K562 (cell line): ENCODE measurements around the gene TDRD9. TPM values are rescaled to one million over a fixed set of nuclear protein-coding genes. Genes with fewer than 3 reads are reported as not detected.
A peak's percentile ranks its signal among the peaks of the same experiment; 100 is the strongest.

ENCODE experiments used
- ATAC-seq: fragments of 200-7000 bp; cut with Tn5 transposase; 3 replicates; pipeline ENCODE4 v1.9.1; 2020; ENCODE audit warnings: moderate library complexity
- BruUV-seq: library from RNA; stranded (reverse); fragments of 400-500 nt; replicated peaks from 2 replicates; lab custom pipeline; 2021; lab: Mats Ljungman, UMichigan
- CTCF ChIA-PET: fragments of 300-600 bp; formaldehyde crosslinking; extraction: SDS; loops from one replicate; lab custom pipeline; 2021; ENCODE audit warnings: low intra/inter-chr PET ratio; lab: Yijun Ruan, JAX
- POLR2A ChIA-PET: fragments of 300-600, 350-650 bp; sonication (Branson Sonifier 250); formaldehyde crosslinking; extraction: SDS; loops from one replicate; lab custom pipeline; 2021; ENCODE audit warnings: antibody characterized with exemption, inconsistent platforms; lab: Yijun Ruan, JAX
- DNase-seq, 4 experiments: peaks; one replicate each; pipeline versions ENCODE4 v3.0.0 to v3.0.0-alpha.2; 2011 to 2018; ENCODE audit warnings: low spot score in 3 of 4, mixed read lengths in 3 of 4; ENCODE audit errors: extremely low read depth in 1 of 4
- FAIRE-seq: peaks from 2 replicates; lab custom pipeline; 2011; peaks lifted over from hg19 to GRCh38; lab: Jason Lieb, UNC
- H2AFZ ChIP-seq: 2 replicates; pipeline ENCODE4 v1.6.0; 2011; ENCODE audit warnings: low read depth, low read length, control low read depth, inconsistent platforms
- H3K27ac ChIP-seq: fragments of 200-600 bp; 3 replicates; pipeline ENCODE4 v1.8.0; 2011; ENCODE audit warnings: low read depth, mild to moderate bottlenecking, control low read depth, inconsistent platforms, low read length, moderate library complexity, mixed read lengths; ENCODE audit errors: extremely low read depth
- H3K27me3 ChIP-seq, 2 experiments: fragments of 300-600 bp in 1 of 2; 2 replicates in 1 of 2; 3 replicates in 1 of 2; pipeline versions ENCODE4 v1.6.0 to v1.8.0; 2011; ENCODE audit warnings: inconsistent platforms in 2 of 2, low read length in 2 of 2, mild to moderate bottlenecking in 1 of 2, mixed read lengths in 1 of 2, moderate library complexity in 1 of 2; ENCODE audit not compliant: control insufficient read depth in 2 of 2, insufficient read depth in 2 of 2
- H3K36me3 ChIP-seq: fragments of 300-600 bp; 3 replicates; pipeline ENCODE4 v1.8.0; 2011; ENCODE audit warnings: mild to moderate bottlenecking, low read length, inconsistent platforms; ENCODE audit not compliant: control insufficient read depth, insufficient read depth
- H3K4me1 ChIP-seq, 2 experiments: fragments of 200-600 bp in 1 of 2; replicated peaks in 1 of 2; 2 replicates in 1 of 2; 3 replicates in 1 of 2; pipeline versions ENCODE4 v1.5.1 to v1.8.0; 2011; ENCODE audit warnings: inconsistent platforms in 2 of 2, low read length in 2 of 2, mild to moderate bottlenecking in 1 of 2, mixed read lengths in 1 of 2, moderate library complexity in 1 of 2; ENCODE audit not compliant: control insufficient read depth in 2 of 2, insufficient read depth in 2 of 2
- H3K4me2 ChIP-seq: 2 replicates; pipeline ENCODE4 v1.6.1; 2011; ENCODE audit warnings: low read length, control low read depth, inconsistent platforms, mixed read lengths; ENCODE audit not compliant: insufficient read depth
- H3K4me3 ChIP-seq: fragments of 200-600 bp; sonication (generic), shearing (Covaris generic); 2 replicates; pipeline ENCODE4 v1.5.1; 2016; ENCODE audit warnings: control low read depth, inconsistent platforms
- H3K79me2 ChIP-seq: fragments of 200-600 bp; 3 replicates; pipeline ENCODE4 v1.8.0; 2011; ENCODE audit warnings: low read length, inconsistent platforms; ENCODE audit not compliant: control insufficient read depth, insufficient read depth
- H3K9ac ChIP-seq, 2 experiments: 2 replicates each; pipeline versions ENCODE4 v1.6.0 to v1.6.1; 2011; ENCODE audit warnings: low read depth in 2 of 2, low read length in 2 of 2, control low read depth in 1 of 2, inconsistent platforms in 1 of 2, mild to moderate bottlenecking in 1 of 2, mixed read lengths in 1 of 2; ENCODE audit not compliant: insufficient read depth in 1 of 2
- H3K9me1 ChIP-seq: one replicate; pipeline ENCODE4 v1.6.0; 2011; ENCODE audit warnings: inconsistent platforms, mild to moderate bottlenecking, low read length, moderate library complexity; ENCODE audit not compliant: control insufficient read depth, insufficient read depth
- H3K9me3 ChIP-seq: replicated peaks from 2 replicates; pipeline ENCODE4 v1.5.1; 2011; ENCODE audit warnings: low read depth, low read length, inconsistent platforms; ENCODE audit not compliant: control insufficient read depth, insufficient read depth
- H4K20me1 ChIP-seq: replicated peaks from 2 replicates; pipeline ENCODE4 v1.6.1; 2011; ENCODE audit warnings: low read length, inconsistent platforms, mixed read lengths; ENCODE audit not compliant: control insufficient read depth, insufficient read depth
- CBFA2T3 ChIP-seq: fragments of 450-650 bp; IDR thresholded peaks from 2 replicates; pipeline ENCODE4 v1.6.1; 2017
- CEBPB ChIP-seq: fragments of 450-650 bp; IDR thresholded peaks from 2 replicates; pipeline ENCODE4 v1.6.1; 2016; ENCODE audit warnings: missing genetic modification characterization, missing compliant biosample characterization
- NFIX ChIP-seq: fragments of 250-450 bp; sonication (Bioruptor Pico); IDR thresholded peaks from 2 replicates; pipeline ENCODE4 v1.4.0; 2020; ENCODE audit warnings: low read depth, mild to moderate bottlenecking, moderate library complexity
- NR2C1 ChIP-seq, 2 experiments: fragments of 450-650 bp; IDR thresholded peaks; 2 replicates each; pipeline ENCODE4 v1.6.1; 2017; ENCODE audit warnings: mild to moderate bottlenecking in 2 of 2, antibody characterized with exemption in 1 of 2, inconsistent platforms in 1 of 2, missing compliant biosample characterization in 1 of 2, missing genetic modification characterization in 1 of 2
- NR2C2 ChIP-seq, 2 experiments: fragments of 200-800 bp in 1 of 2; sonication (Bioruptor generic) in 1 of 2; sonication (generic) in 1 of 2; formaldehyde crosslinking in 1 of 2; IDR thresholded peaks; 2 replicates each; pipeline versions ENCODE4 v1.6.1 to v1.8.0; 2016 to 2022; ENCODE audit warnings: mild to moderate bottlenecking in 1 of 2, missing compliant biosample characterization in 1 of 2, missing genetic modification characterization in 1 of 2, missing genetic modification reagents in 1 of 2
- SMARCA4 ChIP-seq: fragments of 450-650 bp; IDR thresholded peaks from 2 replicates; pipeline ENCODE4 v1.6.1; 2016
- SOX6 ChIP-seq: fragments of 450-650 bp; IDR thresholded peaks from 2 replicates; pipeline ENCODE4 v1.6.1; 2014; ENCODE audit warnings: mild to moderate bottlenecking
- TAF1 ChIP-seq: IDR thresholded peaks from 2 replicates; pipeline ENCODE4 v1.6.1; 2011; ENCODE audit warnings: mild to moderate bottlenecking, low read length, moderate library complexity; ENCODE audit not compliant: insufficient read depth, control insufficient read depth, severe bottlenecking; ENCODE audit errors: extremely low read depth
- ZNF121 ChIP-seq: sonication (generic); formaldehyde crosslinking; conservative IDR thresholded peaks from 2 replicates; pipeline ENCODE4 v1.8.0; 2022; ENCODE audit warnings: missing genetic modification reagents
- whole genome bisulfite sequencing: fragments of 100-300 bp; shearing (Covaris generic); methylation state at CpG from one replicate; pipeline ENCODE4 v1.1.6; 2016; ENCODE audit warnings: low coverage, mixed read lengths; ENCODE audit not compliant: insufficient coverage; ENCODE audit errors: missing lambda C conversion rate; 5-methylcytosine and 5-hydroxymethylcytosine counted together
- in situ Hi-C: fragments of 300-500 bp; cut with MboI; formaldehyde crosslinking; loops from 4 replicates; pipeline ENCODE4 v1.15.0; 2018; ENCODE audit warnings: inconsistent platforms, mixed read lengths
- intact Hi-C: fragments of 100-400 bp; cut with micrococcal nuclease; formaldehyde crosslinking; loops from 2 replicates; pipeline ENCODE4 v1.14.2; 2022
- polyA plus RNA-seq, 8 experiments: library from polyadenylated mRNA; depleted of rRNA in 4 of 8; stranded (reverse) in 5 of 8; unstranded in 3 of 8; fragments of >200 nt; fragmentation: Nextera tagmentation in 2 of 8; fragmentation: Illumina TruSeq in 1 of 8; extraction: Ambion mirVana in 2 of 8; extraction: Trizol in 1 of 8; gene quantifications; 2 replicates each; pipeline versions ENCODE4 v1.2.1 to v1.2.3, GENCODE V29; 2011 to 2014; ENCODE audit warnings: inconsistent platforms in 1 of 8, missing spikeins in 1 of 8
- total RNA-seq, 7 experiments: library from RNA; depleted of rRNA in 6 of 7; stranded (reverse); fragments of >200 nt in 6 of 7; fragmentation: Illumina TruSeq in 2 of 7; extraction: Trizol in 2 of 7; gene quantifications; 2 replicates each; pipeline versions ENCODE4 v1.2.1 to v1.2.3, GENCODE V29; 2011 to 2021; ENCODE audit warnings: low replicate concordance in 1 of 7
- TF ChIP-seq, protein P1 (sequence below), 3 experiments: IDR thresholded peaks in 2 of 3; conservative IDR thresholded peaks in 1 of 3; 2 replicates each; pipeline ENCODE4 v1.5.1; 2011 to 2012; ENCODE audit warnings: low read length in 3 of 3, mild to moderate bottlenecking in 3 of 3, control low read depth in 2 of 3, improper control_type of control experiment in 1 of 3, inconsistent platforms in 1 of 3, low read depth in 1 of 3, mixed read lengths in 1 of 3, moderate library complexity in 1 of 3; ENCODE audit not compliant: insufficient read depth in 2 of 3
- TF ChIP-seq, protein P2 (sequence below), 3 experiments: fragments of 200-800 bp in 1 of 3; sonication (Bioruptor generic) in 1 of 3; sonication (generic) in 1 of 3; formaldehyde crosslinking in 1 of 3; IDR thresholded peaks; 2 replicates each; pipeline versions ENCODE4 v1.6.1 to v1.8.0; 2016 to 2022; ENCODE audit warnings: mild to moderate bottlenecking in 2 of 3, missing compliant biosample characterization in 2 of 3, missing genetic modification characterization in 2 of 3, missing genetic modification reagents in 1 of 3
- TF ChIP-seq, protein P3 (sequence below): fragments of 450-650 bp; IDR thresholded peaks from 2 replicates; pipeline ENCODE4 v1.6.1; 2017; ENCODE audit warnings: antibody characterized with exemption
- TF ChIP-seq, protein P4 (sequence below): sonication (generic); formaldehyde crosslinking; IDR thresholded peaks from 2 replicates; pipeline ENCODE4 v1.8.0; 2022; ENCODE audit warnings: missing genetic modification reagents, mild to moderate bottlenecking, moderate library complexity, borderline replicate concordance

The TDRD9 gene
- total and polyA plus RNA-seq, 9 of the 15 experiments (the other 6 are each of a cell fraction or from before 2014, with no cell fraction given) = 0.04 to 0.14 (median 0.04) TPM; not detected in 5

DNA sequence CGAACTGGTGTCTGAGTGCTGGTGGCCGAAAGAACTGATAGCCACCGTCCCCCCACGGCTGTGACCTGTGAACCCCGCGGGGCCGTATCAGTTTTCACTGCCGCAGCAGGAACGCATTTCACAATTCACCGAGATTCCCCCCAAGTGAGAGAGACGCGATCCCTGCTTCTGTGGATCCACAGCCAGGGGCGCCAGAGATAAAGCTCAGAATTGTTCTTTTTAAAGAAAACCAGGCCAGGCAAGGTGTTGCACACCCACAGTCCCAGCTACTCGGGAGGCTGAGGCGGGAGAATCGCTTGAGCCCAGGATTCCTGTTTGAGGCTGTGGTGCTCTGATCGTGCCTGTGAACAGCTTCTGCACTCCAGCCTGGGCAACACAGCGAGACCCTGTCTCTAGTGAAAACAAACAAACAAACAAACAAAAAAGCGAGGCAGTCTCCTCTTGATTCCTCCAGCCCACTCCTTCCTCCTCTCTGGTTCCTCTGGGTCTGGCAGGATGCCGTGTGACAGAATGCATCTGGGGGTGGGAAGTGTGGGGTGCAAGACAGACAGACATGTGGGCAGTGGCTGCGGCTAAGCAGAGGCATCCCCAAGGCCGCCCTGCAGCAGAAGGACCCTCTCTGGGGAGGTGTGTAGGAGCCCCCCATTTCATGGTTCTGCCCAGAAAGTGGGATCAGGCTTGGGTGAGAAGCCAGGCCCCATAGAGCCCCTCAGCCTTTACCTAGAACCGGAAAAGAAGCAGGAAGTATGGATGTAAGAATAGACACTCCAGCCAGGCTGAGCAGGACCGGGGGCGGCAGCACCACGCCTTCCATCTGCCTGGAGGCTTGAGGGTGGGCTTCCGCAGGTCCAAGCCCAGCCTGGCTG lies 41.7 kb upstream of the TDRD9 start:
- Histone ChIP-seq H3K27me3 (peaks cover 0 to 24% of the 10 kb centered on the region in 2 experiments; a peak in 2 of 5 replicates), H3K9me3 (no peaks in the 10 kb centered on the region), H3K79me2 (no peaks in the 10 kb centered on the region), H3K9me1 (no peaks in the 10 kb centered on the region), H3K4me1 (peaks cover 4 to 43% of the 10 kb centered on the region in 2 experiments; a peak in 4 of 5 replicates), H2AFZ (no peak overlapping the region), H3K4me2 (no peak overlapping the region), H3K36me3 (no peaks in the 10 kb centered on the region), H3K9ac (peak overlapping the region in 1 of 2 experiments; percentile 58; a peak in 2 of 4 replicates), H3K27ac (no peak overlapping the region), H4K20me1 (no peaks in the 10 kb centered on the region; the same call in 1 of the 2 replicates), H3K4me3 (no peak overlapping the region)
- DNase-seq (peak; percentile 27 to 38 (median 32)), FAIRE-seq (no peak), ATAC-seq (peak; percentile 62)
- CTCF ChIA-PET = no interaction called here
- in situ Hi-C loops = no loop called here
- no TSS peak for BruUV-seq
- intact Hi-C loops = no loop called here
- POLR2A ChIA-PET = interaction anchor here (0.6 kb wide), 1 partner anchor 1649 kb away, joined by 3 read pairs; no protein-coding TSS in a partner anchor
- WGBS = 19% methylated on average over 15 of the region's 27 CpGs
- no peak for TF ChIP-seq NFIX
- no peak for TF ChIP-seq NR2C2 (CRISPR knock-in tag; IDR thresholded peaks at IDR 0.05)
- TF ChIP-seq NR2C2 (tag; IDR thresholded peaks at IDR 0.05) = peak; percentile 36; the same call in 1 of the 2 replicates
- TF ChIP-seq, protein P1, sequence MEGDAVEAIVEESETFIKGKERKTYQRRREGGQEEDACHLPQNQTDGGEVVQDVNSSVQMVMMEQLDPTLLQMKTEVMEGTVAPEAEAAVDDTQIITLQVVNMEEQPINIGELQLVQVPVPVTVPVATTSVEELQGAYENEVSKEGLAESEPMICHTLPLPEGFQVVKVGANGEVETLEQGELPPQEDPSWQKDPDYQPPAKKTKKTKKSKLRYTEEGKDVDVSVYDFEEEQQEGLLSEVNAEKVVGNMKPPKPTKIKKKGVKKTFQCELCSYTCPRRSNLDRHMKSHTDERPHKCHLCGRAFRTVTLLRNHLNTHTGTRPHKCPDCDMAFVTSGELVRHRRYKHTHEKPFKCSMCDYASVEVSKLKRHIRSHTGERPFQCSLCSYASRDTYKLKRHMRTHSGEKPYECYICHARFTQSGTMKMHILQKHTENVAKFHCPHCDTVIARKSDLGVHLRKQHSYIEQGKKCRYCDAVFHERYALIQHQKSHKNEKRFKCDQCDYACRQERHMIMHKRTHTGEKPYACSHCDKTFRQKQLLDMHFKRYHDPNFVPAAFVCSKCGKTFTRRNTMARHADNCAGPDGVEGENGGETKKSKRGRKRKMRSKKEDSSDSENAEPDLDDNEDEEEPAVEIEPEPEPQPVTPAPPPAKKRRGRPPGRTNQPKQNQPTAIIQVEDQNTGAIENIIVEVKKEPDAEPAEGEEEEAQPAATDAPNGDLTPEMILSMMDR (IDR thresholded peaks at IDR 0.05 in 2 of 3, conservative IDR thresholded peaks at IDR 0.05 in 1 of 3; ENCODE audit: insufficient read depth in 2 of 3, low read depth in 1 of 3, low read length in 3 of 3) = peak; percentile 37 to 48 (median 41)
- no peak for TF ChIP-seq TAF1
- TF ChIP-seq SMARCA4 = peak; percentile 40; the same call in 1 of the 2 replicates
- peak; percentile 69 for TF ChIP-seq CEBPB (tag)
- TF ChIP-seq NR2C1 (IDR thresholded peaks at IDR 0.05) = peak; percentile 40; the same call in 1 of the 2 replicates
- TF ChIP-seq NR2C1 (tag; IDR thresholded peaks at IDR 0.05) = peak; percentile 57; the same call in 1 of the 2 replicates
- TF ChIP-seq, protein P2, sequence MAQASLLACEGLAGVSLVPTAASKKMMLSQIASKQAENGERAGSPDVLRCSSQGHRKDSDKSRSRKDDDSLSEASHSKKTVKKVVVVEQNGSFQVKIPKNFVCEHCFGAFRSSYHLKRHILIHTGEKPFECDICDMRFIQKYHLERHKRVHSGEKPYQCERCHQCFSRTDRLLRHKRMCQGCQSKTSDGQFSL (CRISPR knock-in tag; IDR thresholded peaks at IDR 0.05) = no peak
- TF ChIP-seq, protein P2 (tag; IDR thresholded peaks at IDR 0.05) = no peak
- TF ChIP-seq, protein P3, sequence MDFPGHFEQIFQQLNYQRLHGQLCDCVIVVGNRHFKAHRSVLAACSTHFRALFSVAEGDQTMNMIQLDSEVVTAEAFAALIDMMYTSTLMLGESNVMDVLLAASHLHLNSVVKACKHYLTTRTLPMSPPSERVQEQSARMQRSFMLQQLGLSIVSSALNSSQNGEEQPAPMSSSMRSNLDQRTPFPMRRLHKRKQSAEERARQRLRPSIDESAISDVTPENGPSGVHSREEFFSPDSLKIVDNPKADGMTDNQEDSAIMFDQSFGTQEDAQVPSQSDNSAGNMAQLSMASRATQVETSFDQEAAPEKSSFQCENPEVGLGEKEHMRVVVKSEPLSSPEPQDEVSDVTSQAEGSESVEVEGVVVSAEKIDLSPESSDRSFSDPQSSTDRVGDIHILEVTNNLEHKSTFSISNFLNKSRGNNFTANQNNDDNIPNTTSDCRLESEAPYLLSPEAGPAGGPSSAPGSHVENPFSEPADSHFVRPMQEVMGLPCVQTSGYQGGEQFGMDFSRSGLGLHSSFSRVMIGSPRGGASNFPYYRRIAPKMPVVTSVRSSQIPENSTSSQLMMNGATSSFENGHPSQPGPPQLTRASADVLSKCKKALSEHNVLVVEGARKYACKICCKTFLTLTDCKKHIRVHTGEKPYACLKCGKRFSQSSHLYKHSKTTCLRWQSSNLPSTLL = no peak
- 0 out of 2 replicates have a peak, but pooled peaks have one; percentile 22 for TF ChIP-seq SOX6
- TF ChIP-seq CBFA2T3 = 0 out of 2 replicates have a peak, but pooled peaks have one; percentile 28
- TF ChIP-seq, protein P4, sequence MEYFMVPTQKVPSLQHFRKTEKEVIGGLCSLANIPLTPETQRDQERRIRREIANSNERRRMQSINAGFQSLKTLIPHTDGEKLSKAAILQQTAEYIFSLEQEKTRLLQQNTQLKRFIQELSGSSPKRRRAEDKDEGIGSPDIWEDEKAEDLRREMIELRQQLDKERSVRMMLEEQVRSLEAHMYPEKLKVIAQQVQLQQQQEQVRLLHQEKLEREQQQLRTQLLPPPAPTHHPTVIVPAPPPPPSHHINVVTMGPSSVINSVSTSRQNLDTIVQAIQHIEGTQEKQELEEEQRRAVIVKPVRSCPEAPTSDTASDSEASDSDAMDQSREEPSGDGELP = no peak
- TF ChIP-seq ZNF121 = peak; percentile 43
